Activated CD4-positive, alpha-beta T cell treated with anti-CD3 and anti-CD28 coated beads, Interleukin-2, Interleukin-4, amounts not matched to agents 100 ng/mL and 50 ng/mL, durations not matched to agents 16 hours and 8 hours (primary cell): ENCODE results near the gene SUSD1.
A peak's percentile ranks its signal among the peaks of the same experiment; 100 is the strongest.
"Not testable (repeated sequence)": the region's sequence is repeated elsewhere in the genome, so short reads cannot be mapped to it uniquely, and the experiment has no call there.

Experiments
- DNase-seq: peaks from one replicate; pipeline ENCODE4 v3.0.0-alpha.2; 2020; ENCODE audit warnings: low spot score

The SUSD1 gene

GRCh38 chr9:112129246-112129645, 45.9 kb downstream of the SUSD1 start:
- no peak for DNase-seq

GRCh38 chr9:112128399-112128798, 46.7 kb downstream of the SUSD1 start:
- DNase-seq = not testable (repeated sequence)

GRCh38 chr9:112127281-112127680, 47.8 kb downstream of the SUSD1 start:
- no peak for DNase-seq

- DNase-seq = no peak
Observed at GRCh38 chr9:112125951-112126388, 49.1 kb downstream of the SUSD1 start.

- no peak for DNase-seq
Observed at GRCh38 chr9:112124156-112124555, 50.9 kb downstream of the SUSD1 start.

- peak; percentile 13 for DNase-seq
Observed at GRCh38 chr9:112121633-112122032, 53.5 kb downstream of the SUSD1 start.

GRCh38 chr9:112120439-112120925, 54.6 kb downstream of the SUSD1 start:
- DNase-seq = no peak

- no peak for DNase-seq
Observed at GRCh38 chr9:112120030-112120341, 55.1 kb downstream of the SUSD1 start.

- no peak for DNase-seq
Observed at GRCh38 chr9:112119225-112120029, 55.7 kb downstream of the SUSD1 start.

- no peak for DNase-seq
Observed at GRCh38 chr9:112118009-112118408, 57.1 kb downstream of the SUSD1 start.

GRCh38 chr9:112115970-112116753, 58.9 kb downstream of the SUSD1 start:
- no peak for DNase-seq

GRCh38 chr9:112115109-112115508, 60.0 kb downstream of the SUSD1 start:
- DNase-seq = no peak

- no peak for DNase-seq
Observed at GRCh38 chr9:112112941-112113681, 62.0 kb downstream of the SUSD1 start.

- DNase-seq = no peak
Observed at GRCh38 chr9:112112519-112112918, 62.6 kb downstream of the SUSD1 start.

GRCh38 chr9:112111461-112111860, 63.6 kb downstream of the SUSD1 start:
- no peak for DNase-seq

GRCh38 chr9:112110777-112111113, 64.4 kb downstream of the SUSD1 start:
- no peak for DNase-seq

- DNase-seq = no peak
Observed at GRCh38 chr9:112110094-112110776, 64.9 kb downstream of the SUSD1 start.

GRCh38 chr9:112104901-112105300, 70.2 kb downstream of the SUSD1 start:
- DNase-seq = no peak

GRCh38 chr9:112104401-112104800, 70.7 kb downstream of the SUSD1 start:
- no peak for DNase-seq

GRCh38 chr9:112103405-112103804, 71.7 kb downstream of the SUSD1 start:
- DNase-seq = no peak

GRCh38 chr9:112097712-112098688, 77.1 kb downstream of the SUSD1 start:
- DNase-seq = peak; percentile 80
